A549 (cell line): ENCODE measurements around the gene CNTNAP2. TPM values are rescaled to one million over a fixed set of nuclear protein-coding genes. Genes with fewer than 3 reads are reported as not detected.

Source experiments
- ATAC-seq, 2 experiments: fragments of 200-7000 bp in 1 of 2; fragments of >200 bp in 1 of 2; cut with Nextera tagmentation in 1 of 2; cut with Tn5 transposase in 1 of 2; 3 replicates each; pipeline versions ENCODE4 v1.8.0 to v1.9.1; 2018 to 2020; ENCODE audit warnings: mild to moderate bottlenecking in 1 of 2, moderate library complexity in 1 of 2
- CTCF ChIA-PET: fragments of 300-600 bp; sonication (Branson Sonifier 250); formaldehyde crosslinking; extraction: SDS; loops from one replicate; lab custom pipeline; 2021; ENCODE audit warnings: antibody characterized with exemption, inconsistent platforms; lab: Yijun Ruan, JAX
- POLR2A ChIA-PET: fragments of 350-600 bp; formaldehyde crosslinking; extraction: SDS; loops from one replicate; lab custom pipeline; 2021; ENCODE audit warnings: antibody characterized with exemption, inconsistent platforms; lab: Yijun Ruan, JAX
- DNase-seq, 2 experiments: peaks; one replicate each; pipeline versions ENCODE4 v3.0.0 to v3.0.0-alpha.2; 2011 to 2016; ENCODE audit warnings: low read depth in 1 of 2, low spot score in 1 of 2
- FAIRE-seq: peaks from 2 replicates; lab custom pipeline; 2011; peaks lifted over from hg19 to GRCh38; lab: Jason Lieb, UNC
- H3K27ac ChIP-seq, 2 experiments: fragments of >200 bp; sonication (Bioruptor Twin); formaldehyde crosslinking; 3 replicates each; pipeline ENCODE4 v1.5.1; 2016 to 2017
- H3K4me1 ChIP-seq: fragments of >200 bp; sonication (Bioruptor Twin); formaldehyde crosslinking; 3 replicates; pipeline ENCODE4 v1.6.1; 2016
- H3K4me2 ChIP-seq: fragments of >200 bp; sonication (Bioruptor Twin); formaldehyde crosslinking; 3 replicates; pipeline ENCODE4 v1.6.1; 2016
- H3K4me3 ChIP-seq: fragments of >200 bp; sonication (Bioruptor Twin); formaldehyde crosslinking; 3 replicates; pipeline ENCODE4 v1.5.1; 2016
- H3K9me3 ChIP-seq: fragments of >200 bp; sonication (Bioruptor Twin); formaldehyde crosslinking; 3 replicates; pipeline ENCODE4 v1.6.1; 2016
- BHLHE40 ChIP-seq: IDR thresholded peaks from 2 replicates; pipeline ENCODE4 v1.6.1; 2012; ENCODE audit warnings: low read depth, low read length, inconsistent platforms
- CBX2 ChIP-seq: fragments of 200-600 bp; sonication (generic); IDR thresholded peaks from 2 replicates; pipeline ENCODE4 v1.6.1; 2016; ENCODE audit warnings: low read depth, mild to moderate bottlenecking, borderline replicate concordance
- CEBPB ChIP-seq, 2 experiments: fragments of >200 bp in 1 of 2; sonication (Bioruptor Twin) in 1 of 2; formaldehyde crosslinking in 1 of 2; IDR thresholded peaks; 2 replicates each; pipeline ENCODE4 v1.6.1; 2012 to 2016
- CTCF ChIP-seq: fragments of >200 bp; sonication (Bioruptor Twin); formaldehyde crosslinking; IDR thresholded peaks from 3 replicates; pipeline ENCODE4 v1.5.1; 2016
- EP300 ChIP-seq, 2 experiments: fragments of >200 bp; sonication (Bioruptor Twin); formaldehyde crosslinking; IDR thresholded peaks; 2 replicates in 1 of 2; 3 replicates in 1 of 2; pipeline ENCODE4 v1.6.1; 2016 to 2017
- FOSB ChIP-seq: fragments of 250-450 bp; sonication (Bioruptor Pico); IDR thresholded peaks from 2 replicates; pipeline ENCODE4 v1.5.0; 2020; ENCODE audit warnings: mild to moderate bottlenecking, moderate library complexity
- FOSL2 ChIP-seq, 2 experiments: fragments of 450-650 bp in 1 of 2; fragments of >200 bp in 1 of 2; sonication (Bioruptor Twin) in 1 of 2; formaldehyde crosslinking; IDR thresholded peaks; 2 replicates each; pipeline versions ENCODE4 v1.5.0 to v1.6.1; 2016 to 2020; ENCODE audit warnings: mild to moderate bottlenecking in 1 of 2, moderate library complexity in 1 of 2
- GATA3 ChIP-seq: IDR thresholded peaks from 2 replicates; pipeline ENCODE4 v1.6.1; 2012; ENCODE audit warnings: borderline replicate concordance
- HOXB13 ChIP-seq: fragments of 250-450 bp; sonication (Bioruptor Pico); IDR thresholded peaks from 2 replicates; pipeline ENCODE4 v1.5.0; 2020; ENCODE audit warnings: low read depth, mild to moderate bottlenecking, moderate library complexity
- MAX ChIP-seq: IDR thresholded peaks from 2 replicates; pipeline ENCODE4 v1.6.1; 2012
- NFE2L2 ChIP-seq: fragments of 150-350 bp; conservative IDR thresholded peaks from 2 replicates; pipeline ENCODE4 v1.6.1; 2014; ENCODE audit warnings: low read length
- NR3C1 ChIP-seq: fragments of >200 bp; sonication (Bioruptor Twin); formaldehyde crosslinking; IDR thresholded peaks from 3 replicates; pipeline ENCODE4 v1.6.1; 2017
- POLR2AphosphoS2 ChIP-seq: conservative IDR thresholded peaks from 2 replicates; pipeline ENCODE4 v1.6.1; 2012; ENCODE audit warnings: low read length, improper control_type of control experiment, inconsistent platforms
- RCOR1 ChIP-seq: fragments of 150-350 bp; IDR thresholded peaks from 2 replicates; pipeline ENCODE4 v1.6.1; 2014; ENCODE audit warnings: antibody characterized with exemption, low read length, low read depth
- SREBF2 ChIP-seq: fragments of 450-650 bp; IDR thresholded peaks from 2 replicates; pipeline ENCODE4 v1.6.1; 2014; ENCODE audit warnings: mild to moderate bottlenecking, moderate library complexity
- USF2 ChIP-seq: fragments of 450-650 bp; IDR thresholded peaks from 2 replicates; pipeline ENCODE4 v1.6.1; 2014; ENCODE audit warnings: antibody characterized with exemption
- ZC3H11A ChIP-seq: fragments of 450-650 bp; IDR thresholded peaks from 2 replicates; pipeline ENCODE4 v1.6.1; 2014; ENCODE audit warnings: antibody characterized with exemption, mild to moderate bottlenecking
- ZSCAN20 ChIP-seq: fragments of 250-450 bp; sonication (Bioruptor Pico); IDR thresholded peaks from 2 replicates; pipeline ENCODE4 v1.8.0; 2022; ENCODE audit warnings: mild to moderate bottlenecking, moderate library complexity
- WGBS: methylation state at CpG from one replicate; pipeline ENCODE4 v1.1.6; 2017; ENCODE audit errors: missing lambda C conversion rate; 5-methylcytosine and 5-hydroxymethylcytosine counted together
- polyA plus RNA-seq, 4 experiments: library from polyadenylated mRNA; depleted of rRNA in 3 of 4; stranded (reverse); fragments of >200 nt; fragmentation: RNase III in 1 of 4; extraction: RNeasy Plus Mini Kit Qiagen cat#74134 plus additional on column Dnase treatment in 1 of 4; gene quantifications; 2 replicates in 3 of 4; 3 replicates in 1 of 4; pipeline ENCODE4 v1.2.3, GENCODE V29; 2011 to 2017
- TF ChIP-seq, protein P1 (sequence below): IDR thresholded peaks from 2 replicates; pipeline ENCODE4 v1.6.1; 2012
- TF ChIP-seq, protein P2 (sequence below): fragments of 200-600 bp; sonication (generic); IDR thresholded peaks from 2 replicates; pipeline ENCODE4 v1.6.1; 2016; ENCODE audit warnings: antibody characterized with exemption, mild to moderate bottlenecking, moderate library complexity

CNTNAP2 gene
- polyA plus RNA-seq, 2 of the 4 experiments (the other 2 are of a cell fraction), result 0.05 to 0.13 TPM

GRCh38 chr7:148104924-148105323 is 1988.3 kb downstream of the CNTNAP2 start (continued):
- no peak for TF ChIP-seq HOXB13 (CRISPR knock-in tag)
- no peak for TF ChIP-seq CEBPB (IDR thresholded peaks at IDR 0.05)
- TF ChIP-seq GATA3, result no peak

DNA sequence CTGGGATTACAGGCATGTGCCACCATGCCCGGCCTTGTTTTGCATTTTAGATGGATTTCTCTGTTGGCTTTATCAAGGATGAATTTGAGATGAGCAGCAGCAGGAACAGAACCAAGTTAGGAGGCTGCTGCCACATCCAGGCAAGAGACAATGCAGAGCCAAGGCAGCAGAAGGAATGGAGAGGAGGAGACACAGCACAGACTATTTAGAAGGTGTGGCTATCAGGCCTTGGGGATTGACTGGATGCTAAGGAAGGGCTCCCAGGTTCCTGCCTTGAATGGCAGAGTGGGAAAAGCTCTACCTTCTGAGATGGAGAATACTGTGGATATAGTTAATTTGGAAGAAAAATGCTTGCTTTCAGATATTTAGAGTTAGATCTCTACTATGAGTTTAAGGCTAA is 1989.3 kb downstream of the CNTNAP2 start:
- Histone ChIP-seq H3K4me3 (no peak overlapping the region), H3K4me2 (no peak overlapping the region), H3K4me1 (no peaks in the 10 kb centered on the region), H3K27ac (no peak overlapping the region)
- FAIRE-seq, result no peak
- no peak for DNase-seq
- WGBS, result 0% methylated on average over 1 of the region's 1 CpG
- no peak for ATAC-seq
- POLR2A ChIA-PET, result no interaction called here
- TF ChIP-seq MAX (no peak), FOSL2 (IDR thresholded peaks at IDR 0.05) (no peak), FOSL2 (CRISPR knock-in tag; IDR thresholded peaks at IDR 0.05) (no peak), NR3C1 (no peak), BHLHE40 (no peak), FOSB (CRISPR knock-in tag) (no peak), SREBF2 (no peak), CBX2 (no peak), GATA3 (no peak)
- TF ChIP-seq, all 56 proteins: peak for 0
- CTCF ChIA-PET, result no interaction called here
- H3K9me3 ChIP-seq, result no peaks in the 10 kb centered on the region

GRCh38 chr7:148107443-148108127 is 1991.0 kb downstream of the CNTNAP2 start:
- WGBS, result 51% methylated on average over 6 of the region's 6 CpGs
- CTCF ChIA-PET, result no interaction called here
- Histone ChIP-seq H3K9me3 (no peaks in the 10 kb centered on the region), H3K27ac (no peak overlapping the region)
- DNase-seq (no peak), ATAC-seq (no peak)
- TF ChIP-seq POLR2AphosphoS2, result no peak
- TF ChIP-seq ZC3H11A, result no peak
- no peak for TF ChIP-seq RCOR1
- no peak for TF ChIP-seq SREBF2
- no peak for TF ChIP-seq EP300 (IDR thresholded peaks at IDR 0.05)
- no peak for TF ChIP-seq ZSCAN20 (CRISPR knock-in tag)
- TF ChIP-seq, protein P1, sequence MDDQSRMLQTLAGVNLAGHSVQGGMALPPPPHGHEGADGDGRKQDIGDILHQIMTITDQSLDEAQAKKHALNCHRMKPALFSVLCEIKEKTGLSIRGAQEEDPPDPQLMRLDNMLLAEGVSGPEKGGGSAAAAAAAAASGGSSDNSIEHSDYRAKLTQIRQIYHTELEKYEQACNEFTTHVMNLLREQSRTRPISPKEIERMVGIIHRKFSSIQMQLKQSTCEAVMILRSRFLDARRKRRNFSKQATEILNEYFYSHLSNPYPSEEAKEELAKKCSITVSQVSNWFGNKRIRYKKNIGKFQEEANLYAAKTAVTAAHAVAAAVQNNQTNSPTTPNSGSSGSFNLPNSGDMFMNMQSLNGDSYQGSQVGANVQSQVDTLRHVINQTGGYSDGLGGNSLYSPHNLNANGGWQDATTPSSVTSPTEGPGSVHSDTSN, result no peak
- no peak for TF ChIP-seq CTCF
- no peak for TF ChIP-seq CEBPB (IDR thresholded peaks at IDR 0.05)
- TF ChIP-seq, protein P2, sequence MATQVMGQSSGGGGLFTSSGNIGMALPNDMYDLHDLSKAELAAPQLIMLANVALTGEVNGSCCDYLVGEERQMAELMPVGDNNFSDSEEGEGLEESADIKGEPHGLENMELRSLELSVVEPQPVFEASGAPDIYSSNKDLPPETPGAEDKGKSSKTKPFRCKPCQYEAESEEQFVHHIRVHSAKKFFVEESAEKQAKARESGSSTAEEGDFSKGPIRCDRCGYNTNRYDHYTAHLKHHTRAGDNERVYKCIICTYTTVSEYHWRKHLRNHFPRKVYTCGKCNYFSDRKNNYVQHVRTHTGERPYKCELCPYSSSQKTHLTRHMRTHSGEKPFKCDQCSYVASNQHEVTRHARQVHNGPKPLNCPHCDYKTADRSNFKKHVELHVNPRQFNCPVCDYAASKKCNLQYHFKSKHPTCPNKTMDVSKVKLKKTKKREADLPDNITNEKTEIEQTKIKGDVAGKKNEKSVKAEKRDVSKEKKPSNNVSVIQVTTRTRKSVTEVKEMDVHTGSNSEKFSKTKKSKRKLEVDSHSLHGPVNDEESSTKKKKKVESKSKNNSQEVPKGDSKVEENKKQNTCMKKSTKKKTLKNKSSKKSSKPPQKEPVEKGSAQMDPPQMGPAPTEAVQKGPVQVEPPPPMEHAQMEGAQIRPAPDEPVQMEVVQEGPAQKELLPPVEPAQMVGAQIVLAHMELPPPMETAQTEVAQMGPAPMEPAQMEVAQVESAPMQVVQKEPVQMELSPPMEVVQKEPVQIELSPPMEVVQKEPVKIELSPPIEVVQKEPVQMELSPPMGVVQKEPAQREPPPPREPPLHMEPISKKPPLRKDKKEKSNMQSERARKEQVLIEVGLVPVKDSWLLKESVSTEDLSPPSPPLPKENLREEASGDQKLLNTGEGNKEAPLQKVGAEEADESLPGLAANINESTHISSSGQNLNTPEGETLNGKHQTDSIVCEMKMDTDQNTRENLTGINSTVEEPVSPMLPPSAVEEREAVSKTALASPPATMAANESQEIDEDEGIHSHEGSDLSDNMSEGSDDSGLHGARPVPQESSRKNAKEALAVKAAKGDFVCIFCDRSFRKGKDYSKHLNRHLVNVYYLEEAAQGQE, result no peak
- no peak for TF ChIP-seq USF2
- no peak for TF ChIP-seq NFE2L2
- TF ChIP-seq, all 56 proteins: peak for 0
- Histone ChIP-seq H3K4me2 (no peak overlapping the region), H3K4me1 (no peaks in the 10 kb centered on the region), H3K4me3 (no peak overlapping the region)
- POLR2A ChIA-PET, result no interaction called here
- FAIRE-seq, result no peak
